Activated naive CD8-positive, alpha-beta T cell treated with anti-CD3 and anti-CD28 coated beads, Interleukin-2, amount 10 ng/mL, durations not matched to agents 7 days and 5 days (primary cell): ENCODE results near the gene HMCES. TPM values are rescaled to one million over a fixed set of nuclear protein-coding genes. Genes with fewer than 3 reads are reported as not detected.

Experiments
- ATAC-seq: fragments of 150-1000 bp; cut with Tn5 transposase; one replicate; pipeline ENCODE4 v1.10.0; 2021; ENCODE audit warnings: low read depth, moderate library complexity
- POLR2A ChIA-PET: fragments of 350-600 bp; sonication (Branson Sonifier 250); formaldehyde crosslinking; loops from one replicate; lab custom pipeline; 2021; ENCODE audit warnings: antibody characterized with exemption; lab: Charles Lee
- DNase-seq: peaks from one replicate; pipeline ENCODE4 v3.0.0; 2021
- H3K27ac Mint-ChIP-seq: one replicate; pipeline ENCODE4 v1.8.0; 2022; ENCODE audit warnings: mild to moderate bottlenecking, mixed read lengths
- H3K27me3 Mint-ChIP-seq: one replicate; pipeline ENCODE4 v1.8.0; 2022; ENCODE audit warnings: mild to moderate bottlenecking, moderate library complexity, mixed read lengths
- H3K36me3 Mint-ChIP-seq: one replicate; pipeline ENCODE4 v1.8.0; 2021; ENCODE audit warnings: mild to moderate bottlenecking, mixed read lengths
- H3K4me1 Mint-ChIP-seq: one replicate; pipeline ENCODE4 v1.8.0; 2021; ENCODE audit warnings: mixed read lengths
- H3K4me3 Mint-ChIP-seq: one replicate; pipeline ENCODE4 v1.8.0; 2022; ENCODE audit warnings: mild to moderate bottlenecking, moderate library complexity, mixed read lengths
- H3K9me3 Mint-ChIP-seq: one replicate; pipeline ENCODE4 v1.8.0; 2021; ENCODE audit warnings: mixed read lengths
- microRNA-seq: library from miRNA; unstranded; fragments of <30 nt; microRNA quantifications from one replicate; pipeline ENCODE4 v1.2.0, GENCODE V29; 2022
- total RNA-seq, 2 experiments: library from RNA; stranded (reverse); gene quantifications; one replicate each; pipeline ENCODE4 v1.2.3, GENCODE V29; 2021

HMCES gene
- total RNA-seq, 2 experiments from 2014 or later = 59.7 to 60.8 TPM

DNA sequence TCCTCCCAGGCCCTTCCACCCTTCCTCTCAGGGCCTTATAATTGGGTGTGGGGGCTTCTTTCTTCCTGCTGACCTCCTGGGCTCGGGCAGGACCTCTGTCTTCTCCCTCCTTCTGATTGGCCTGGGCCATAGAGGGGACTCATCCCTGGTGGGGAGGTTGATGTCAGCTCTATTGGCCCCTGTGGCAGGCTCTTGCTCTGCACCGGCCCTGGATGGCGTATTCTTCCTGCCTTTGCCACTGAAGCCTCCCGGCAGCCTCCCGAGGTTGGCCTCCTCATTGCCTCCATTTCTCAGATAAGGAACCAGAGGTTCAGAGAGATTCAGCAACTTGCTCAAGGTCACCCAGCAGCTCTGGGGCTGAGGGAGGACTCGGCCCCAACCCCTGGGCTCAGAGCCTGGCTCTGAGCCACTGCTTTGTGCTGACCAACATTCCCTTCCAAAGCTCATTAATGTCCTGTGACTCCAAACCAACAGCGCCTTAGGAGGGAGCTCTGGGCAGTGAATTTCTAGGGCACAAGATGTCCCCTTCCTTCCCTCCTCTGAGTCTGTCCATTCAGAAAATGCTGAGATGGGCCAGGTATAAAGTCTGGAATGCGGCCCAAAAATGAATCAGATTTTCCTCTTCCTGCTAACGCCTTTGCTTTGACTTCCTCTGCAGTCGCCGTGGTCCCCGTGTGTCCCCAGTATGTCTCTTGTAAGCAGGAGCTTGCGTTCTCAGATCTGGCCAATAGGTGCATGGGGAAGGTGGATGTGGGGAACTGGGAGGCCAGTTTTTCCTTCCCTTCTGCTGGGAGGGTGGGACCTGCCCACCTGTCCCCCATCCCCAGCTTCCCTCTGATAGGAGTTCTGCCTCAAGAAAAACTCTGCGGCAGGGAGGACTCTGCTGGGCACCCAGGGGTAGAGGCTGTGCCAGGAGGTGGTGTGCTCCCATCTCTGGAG lies 74.2 kb downstream of the HMCES start:
- ATAC-seq = no peak
- POLR2A ChIA-PET = no interaction called here
- no peak overlapping the region for H3K4me3 Mint-ChIP-seq

DNA sequence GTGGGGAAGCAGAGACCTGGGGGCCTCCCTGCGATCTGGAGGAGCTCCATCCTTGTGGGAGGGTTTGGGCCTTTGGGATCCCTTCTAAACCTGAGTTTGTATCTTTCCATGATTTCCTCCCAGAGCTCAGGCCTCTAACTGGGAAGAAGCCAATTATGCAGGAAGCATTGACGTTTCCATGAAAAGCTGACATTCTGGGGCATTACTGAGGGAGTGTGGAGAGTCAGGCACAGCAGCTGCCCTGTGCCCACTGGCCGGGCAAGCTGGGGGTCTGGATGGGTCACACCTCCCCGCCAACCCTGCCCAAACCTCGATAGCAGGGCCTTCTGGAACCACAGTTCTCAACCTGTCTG lies 74.9 kb downstream of the HMCES start:
- Mint-ChIP-seq H3K4me3 (no peak overlapping the region), H3K27me3 (no peaks in the 10 kb centered on the region), H3K9me3 (no peaks in the 10 kb centered on the region), H3K4me1 (no peaks in the 10 kb centered on the region), H3K27ac (no peak overlapping the region), H3K36me3 (no peaks in the 10 kb centered on the region)
- POLR2A ChIA-PET = no interaction called here
- DNase-seq = no peak
- no peak for ATAC-seq

More for the DNA sequence above, 74.2 kb downstream of the HMCES start:
- Mint-ChIP-seq H3K9me3 (no peaks in the 10 kb centered on the region), H3K27ac (no peak overlapping the region), H3K27me3 (no peaks in the 10 kb centered on the region), H3K4me1 (no peaks in the 10 kb centered on the region), H3K36me3 (no peaks in the 10 kb centered on the region)
- no peak for DNase-seq

Small RNA genes lying within 50 kb of the gene (microRNA-seq; reads per million reads assigned to microRNA genes)
- not detected for gene MIR6826

Other genes starting within 250 kb of the HMCES start
- not detected for gene GP9, start 218.1 kb upstream of the HMCES start, total RNA-seq
- 10 to 100 TPM; 62.5 to 72.6 TPM for gene RAB43, start 157.1 kb upstream of the HMCES start, total RNA-seq
- gene ISY1, start 117.8 kb upstream of the HMCES start, total RNA-seq = 10 to 100 TPM; 52.1 to 59.0 TPM
- 100 to 1,000 TPM; 309 to 312 TPM for gene CNBP, start 95.0 kb upstream of the HMCES start, total RNA-seq
- gene COPG1, start 29.3 kb upstream of the HMCES start, total RNA-seq = 100 to 1,000 TPM; 131 to 138 TPM
- 1 to 10 TPM; 1.2 to 1.4 TPM for gene EFCAB12, start 149.8 kb downstream of the HMCES start, total RNA-seq
- gene MBD4, start 161.1 kb downstream of the HMCES start, total RNA-seq = 10 to 100 TPM; 49.0 to 57.6 TPM
- 10 to 100 TPM; 23.0 to 25.9 TPM for gene IFT122, start 161.4 kb downstream of the HMCES start, total RNA-seq
- gene RHO, start 249.8 kb downstream of the HMCES start, total RNA-seq = not detected